Colonic mucosa (tissue), 4 donors: ENCODE results near the gene ACVR1. TPM values are rescaled to one million over a fixed set of nuclear protein-coding genes. Genes with fewer than 3 reads are reported as not detected.

Experiments used
- DNase-seq: peaks from one replicate; pipeline ENCODE4 v3.0.0-alpha.2; 2020
- H3K27ac ChIP-seq: fragments of 200-600 bp; one replicate; pipeline ENCODE4 v1.8.0; 2021
- H3K27me3 ChIP-seq: fragments of 200-600 bp; one replicate; pipeline ENCODE4 v1.8.0; 2021
- H3K36me3 ChIP-seq: fragments of 200-600 bp; one replicate; pipeline ENCODE4 v1.8.0; 2021
- H3K4me1 ChIP-seq: fragments of 200-600 bp; one replicate; pipeline ENCODE4 v1.8.0; 2021; ENCODE audit warnings: mild to moderate bottlenecking
- H3K4me3 ChIP-seq: fragments of 200-600 bp; one replicate; pipeline ENCODE4 v1.8.0; 2021
- H3K9ac ChIP-seq, 2 donors: one replicate each; pipeline ENCODE4 v1.7.0; 2013; ENCODE audit warnings: control low read depth in 2 of 2, low read depth in 2 of 2, low read length in 2 of 2
- H3K9me3 ChIP-seq: fragments of 200-600 bp; one replicate; pipeline ENCODE4 v1.8.0; 2021
- CTCF ChIP-seq: fragments of 200-600 bp; IDR thresholded peaks from one replicate; pipeline ENCODE4 v1.8.0; 2022; ENCODE audit warnings: antibody characterized with exemption, mild to moderate bottlenecking
- intact Hi-C: fragments of 100-400 bp; cut with DNase I; formaldehyde crosslinking; loops from one replicate; pipeline ENCODE4 v1.14.1; 2022
- total RNA-seq, 2 donors: library from RNA; stranded (reverse); fragmentation: NEBNext Ultra II Directional in 1 of 2; extraction: Animal tissue kit (Norgen Biotek cat#: 25700) in 1 of 2; gene quantifications; one replicate each; pipeline ENCODE4 v1.2.1, GENCODE V29; 2021
- donor health status: healthy.
- donor health status: DM: no; HTN: no; CAD: no.
- donor health status: DM: no; HTN: no; CAD: no.

ACVR1 gene
- total RNA-seq, 2 donors from 2014 or later = 15.8 to 18.0 TPM

- Histone ChIP-seq H3K27me3 (no peaks in the 10 kb centered on the region), H3K36me3 (peaks cover 3% of the 10 kb centered on the region), H3K4me3 (no peak overlapping the region), H3K4me1 (no peaks in the 10 kb centered on the region), H3K27ac (no peak overlapping the region), H3K9me3 (no peaks in the 10 kb centered on the region), H3K9ac (no peak overlapping the region)
- intact Hi-C loops = no loop called here
- TF ChIP-seq CTCF = no peak
- no peak for DNase-seq
Measured at GRCh38 chr2:157819761-157820160, 56.4 kb downstream of the ACVR1 start.

DNA sequence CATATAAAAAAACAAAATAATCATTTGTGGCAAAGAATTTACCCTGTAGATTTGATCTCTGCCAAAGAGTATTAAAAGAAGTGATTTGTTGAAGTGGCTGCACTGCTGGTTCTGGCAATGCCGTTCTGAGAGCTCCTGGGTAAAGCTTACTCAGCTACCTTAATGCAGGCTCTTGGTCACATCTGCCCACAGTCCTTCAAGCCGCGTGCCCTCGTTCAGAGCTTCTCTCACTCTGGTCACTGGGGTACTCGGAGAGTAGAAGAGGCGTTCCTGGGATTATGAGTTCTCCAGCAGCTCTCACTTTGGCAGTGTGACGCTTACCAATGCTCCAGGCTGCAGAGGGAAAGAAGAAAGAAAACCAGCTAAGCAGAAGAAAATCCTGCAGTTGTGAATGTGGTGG lies 57.9 kb downstream of the ACVR1 start:
- Histone ChIP-seq H3K9ac (no peak overlapping the region), H3K27me3 (no peaks in the 10 kb centered on the region), H3K4me1 (no peaks in the 10 kb centered on the region), H3K9me3 (no peaks in the 10 kb centered on the region), H3K27ac (no peak overlapping the region), H3K4me3 (no peak overlapping the region), H3K36me3 (peaks cover 3% of the 10 kb centered on the region)
- intact Hi-C loops = no loop called here
- no peak for TF ChIP-seq CTCF
- no peak for DNase-seq

DNA sequence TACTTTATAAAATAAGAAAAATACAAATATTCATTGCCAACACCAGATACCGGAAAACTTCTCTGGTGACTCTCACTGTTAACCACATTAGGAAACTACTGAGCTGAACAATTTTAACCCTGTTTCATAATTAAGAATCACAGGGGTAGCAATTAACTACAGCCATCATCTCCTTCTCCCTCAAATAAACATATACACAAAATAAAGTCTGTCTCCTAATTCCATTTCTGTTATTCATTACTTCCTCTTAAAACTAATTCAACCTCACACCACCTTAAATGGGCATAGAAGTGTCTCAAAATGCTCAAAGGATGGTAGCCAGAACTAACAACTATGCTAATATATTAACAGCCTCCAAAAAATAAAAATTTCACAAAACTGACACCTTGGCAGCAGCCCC lies 60.7 kb downstream of the ACVR1 start:
- H3K9me3 ChIP-seq = no peaks in the 10 kb centered on the region

GRCh38 chr2:157813467-157813866 lies 62.7 kb downstream of the ACVR1 start:
- Histone ChIP-seq H3K27me3 (no peaks in the 10 kb centered on the region), H3K27ac (no peak overlapping the region), H3K4me3 (no peak overlapping the region), H3K4me1 (no peaks in the 10 kb centered on the region), H3K36me3 (peaks cover 3% of the 10 kb centered on the region), H3K9me3 (no peaks in the 10 kb centered on the region), H3K9ac (no peak overlapping the region)
- DNase-seq = no peak
- no peak for TF ChIP-seq CTCF
- intact Hi-C loops = no loop called here

More for the DNA sequence above, 60.7 kb downstream of the ACVR1 start:
- intact Hi-C loops = no loop called here
- peaks cover 3% of the 10 kb centered on the region for H3K36me3 ChIP-seq
- no peak overlapping the region for H3K27ac ChIP-seq
- TF ChIP-seq CTCF = no peak
- no peak for DNase-seq
- no peak overlapping the region for H3K9ac ChIP-seq
- H3K4me1 ChIP-seq = no peaks in the 10 kb centered on the region
- no peak overlapping the region for H3K4me3 ChIP-seq
- H3K27me3 ChIP-seq = no peaks in the 10 kb centered on the region

DNA sequence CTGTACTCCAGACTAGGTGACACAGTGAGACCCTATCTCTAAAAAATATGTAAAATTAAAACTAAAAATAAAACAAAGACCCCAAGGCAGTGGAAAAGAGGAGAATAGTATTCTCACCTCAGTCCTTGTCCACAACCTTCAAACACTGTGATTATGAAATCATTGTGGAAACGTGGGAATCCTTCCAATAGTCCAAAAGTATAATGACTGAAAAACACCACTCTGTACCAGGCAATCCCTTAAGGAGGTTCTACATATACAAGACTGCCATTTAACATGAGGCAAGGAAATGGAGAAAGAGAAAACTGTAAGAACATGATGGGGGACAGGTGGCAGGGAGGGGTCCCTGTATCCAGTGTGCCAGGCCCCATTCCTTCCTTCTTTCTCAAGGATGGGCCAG lies 66.1 kb downstream of the ACVR1 start:
- no peaks in the 10 kb centered on the region for H3K9me3 ChIP-seq
- intact Hi-C loops = no loop called here
- H3K9ac ChIP-seq = no peak overlapping the region
- no peak for TF ChIP-seq CTCF
- no peaks in the 10 kb centered on the region for H3K4me1 ChIP-seq
- no peaks in the 10 kb centered on the region for H3K36me3 ChIP-seq
- no peak overlapping the region for H3K4me3 ChIP-seq
- no peaks in the 10 kb centered on the region for H3K27me3 ChIP-seq
- no peak for DNase-seq
- H3K27ac ChIP-seq = no peak overlapping the region

- Histone ChIP-seq H3K9me3 (no peaks in the 10 kb centered on the region), H3K9ac (no peak overlapping the region), H3K4me1 (no peaks in the 10 kb centered on the region), H3K36me3 (no peaks in the 10 kb centered on the region), H3K27me3 (no peaks in the 10 kb centered on the region), H3K4me3 (no peak overlapping the region), H3K27ac (no peak overlapping the region)
- no peak for DNase-seq
- TF ChIP-seq CTCF = no peak
- intact Hi-C loops = no loop called here
Measured at GRCh38 chr2:157809212-157809611, 66.9 kb downstream of the ACVR1 start.
